SH-SY5Y (cell line): Measurements from ENCODE around the gene PRDM5.

Source experiments
- GATA2 ChIP-seq: IDR thresholded peaks from 2 replicates; pipeline ENCODE4 v1.6.1; 2011; ENCODE audit warnings: mild to moderate bottlenecking, low read depth, low read length
- GATA3 ChIP-seq: IDR thresholded peaks from 2 replicates; pipeline ENCODE4 v1.6.1; 2011; ENCODE audit warnings: low read depth, mild to moderate bottlenecking, low read length, moderate library complexity

DNA sequence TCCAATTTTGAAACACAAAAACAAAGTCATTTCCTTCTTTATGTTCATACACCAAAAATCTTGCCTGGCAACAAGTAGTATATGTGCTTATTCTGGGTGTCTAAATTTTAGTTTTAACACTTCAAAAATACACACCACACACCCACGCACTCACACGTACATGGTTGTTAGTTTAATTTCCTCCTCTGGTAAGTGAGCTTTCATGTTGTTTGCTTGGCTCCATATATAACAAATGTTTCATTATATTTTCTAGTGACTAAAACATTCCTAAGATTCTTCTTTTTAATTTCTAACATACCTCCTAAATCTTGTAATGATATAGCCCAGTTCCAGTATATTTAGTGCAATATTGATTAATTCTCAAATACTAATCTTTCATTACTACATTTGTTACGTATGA lies 80.9 kb downstream of the PRDM5 start:
- no peak for TF ChIP-seq GATA2
- no peak for TF ChIP-seq GATA3
